SK-N-SH (cell line): ENCODE data around the gene GNPAT. TPM values are rescaled to one million over a fixed set of nuclear protein-coding genes. Genes with fewer than 3 reads are reported as not detected.

Experiments
- CTCF ChIA-PET: fragments of 300-600, 350-600 bp; formaldehyde crosslinking; extraction: SDS; loops from one replicate; lab custom pipeline; 2021; lab: Yijun Ruan, JAX
- POLR2A ChIA-PET: fragments of 350-600 bp; sonication (Branson Sonifier 250); formaldehyde crosslinking; extraction: SDS; loops from one replicate; lab custom pipeline; 2020; ENCODE audit warnings: antibody characterized with exemption, inconsistent platforms; lab: Yijun Ruan, JAX
- DNase-seq: peaks from one replicate; pipeline ENCODE4 v3.0.0; 2012
- H2AFZ ChIP-seq: fragments of 200-600 bp; sonication (generic); 2 replicates; pipeline ENCODE4 v1.8.1; 2016; ENCODE audit warnings: antibody characterized with exemption, mild to moderate bottlenecking, low read depth
- H3F3A ChIP-seq: fragments of 200-600 bp; sonication (generic); replicated peaks from 2 replicates; pipeline ENCODE3; 2016; ENCODE audit warnings: antibody characterized with exemption, mild to moderate bottlenecking; ENCODE audit not compliant: insufficient read depth
- H3K27ac ChIP-seq, 2 experiments: fragments of 200-500 bp in 1 of 2; fragments of 200-600 bp in 1 of 2; sonication (Bioruptor generic) in 1 of 2; sonication (generic), shearing (Covaris generic) in 1 of 2; 2 replicates each; pipeline versions ENCODE4 v1.5.1 to v1.6.1; 2014 to 2016; ENCODE audit warnings: low read depth in 2 of 2, inconsistent platforms in 1 of 2, low read length in 1 of 2, mild to moderate bottlenecking in 1 of 2, mixed read lengths in 1 of 2
- H3K27me3 ChIP-seq: fragments of 200-600 bp; sonication (generic), shearing (Covaris generic); 2 replicates; pipeline ENCODE4 v1.6.1; 2016; ENCODE audit warnings: mixed run types; ENCODE audit not compliant: insufficient read depth
- H3K36me3 ChIP-seq, 2 experiments: fragments of 200-500 bp in 1 of 2; fragments of 200-600 bp in 1 of 2; sonication (Bioruptor generic) in 1 of 2; sonication (generic) in 1 of 2; replicated peaks in 1 of 2; 2 replicates each; pipeline versions ENCODE3 to v1.5.1; 2014 to 2016; ENCODE audit warnings: low read length in 1 of 2, mild to moderate bottlenecking in 1 of 2; ENCODE audit not compliant: insufficient read depth in 2 of 2, control insufficient read depth in 1 of 2
- H3K4me1 ChIP-seq, 2 experiments: fragments of 200-500 bp in 1 of 2; fragments of 200-600 bp in 1 of 2; sonication (Bioruptor generic) in 1 of 2; sonication (generic), shearing (Covaris generic) in 1 of 2; 2 replicates each; pipeline versions ENCODE4 v1.5.1 to v1.6.1; 2014 to 2016; ENCODE audit warnings: low read depth in 1 of 2, low read length in 1 of 2, mixed run types in 1 of 2; ENCODE audit not compliant: insufficient read depth in 2 of 2, control insufficient read depth in 1 of 2
- H3K4me2 ChIP-seq: fragments of 200-600 bp; sonication (generic), shearing (Covaris generic); 2 replicates; pipeline ENCODE4 v1.6.1; 2017; ENCODE audit warnings: mixed run types
- H3K4me3 ChIP-seq, 2 experiments: fragments of 200-500 bp in 1 of 2; fragments of 200-600 bp in 1 of 2; sonication (Bioruptor generic) in 1 of 2; sonication (generic), shearing (Covaris generic) in 1 of 2; 2 replicates each; pipeline versions ENCODE4 v1.5.1 to v1.8.1; 2014 to 2016; ENCODE audit warnings: low read depth in 2 of 2, inconsistent platforms in 1 of 2, low read length in 1 of 2, mild to moderate bottlenecking in 1 of 2, mixed read lengths in 1 of 2, moderate library complexity in 1 of 2
- H3K79me2 ChIP-seq: fragments of 200-600 bp; sonication (generic); 2 replicates; pipeline ENCODE4 v1.8.1; 2017; ENCODE audit warnings: mild to moderate bottlenecking; ENCODE audit not compliant: insufficient read depth
- H3K9ac ChIP-seq: fragments of 200-600 bp; sonication (generic); 2 replicates; pipeline ENCODE4 v1.6.1; 2017; ENCODE audit warnings: mixed run types
- H3K9me2 ChIP-seq: fragments of 200-600 bp; sonication (generic); 2 replicates; pipeline ENCODE4 v1.6.1; 2017; ENCODE audit warnings: mixed run types
- H3K9me3 ChIP-seq: fragments of 200-600 bp; sonication (generic); 2 replicates; pipeline ENCODE4 v1.6.1; 2017; ENCODE audit warnings: mixed run types, mild to moderate bottlenecking, moderate library complexity
- H4K20me1 ChIP-seq: fragments of 200-600 bp; sonication (generic); 2 replicates; pipeline ENCODE4 v1.6.1; 2017; ENCODE audit warnings: mild to moderate bottlenecking, mixed run types; ENCODE audit not compliant: insufficient read depth
- CHD2 ChIP-seq: fragments of 150-350 bp; IDR thresholded peaks from 2 replicates; pipeline ENCODE4 v1.6.1; 2018; ENCODE audit warnings: low read length; ENCODE audit not compliant: partially characterized antibody
- CTCF ChIP-seq: fragments of 200-600 bp; sonication (generic); IDR thresholded peaks from 2 replicates; pipeline ENCODE4 v1.6.1; 2017; ENCODE audit warnings: antibody characterized with exemption, mild to moderate bottlenecking, moderate library complexity
- EP300 ChIP-seq, 2 experiments: IDR thresholded peaks; 2 replicates each; pipeline versions ENCODE4 v1.4.0 to v1.6.1; 2012; ENCODE audit warnings: borderline replicate concordance in 1 of 2, low read depth in 1 of 2, low read length in 1 of 2
- EZH2phosphoT487 ChIP-seq: fragments of 200-600 bp; sonication (generic); IDR thresholded peaks from 2 replicates; pipeline ENCODE4 v1.6.1; 2017; ENCODE audit warnings: low read depth, mixed run types, mild to moderate bottlenecking, antibody characterized with exemption, moderate library complexity, borderline replicate concordance
- FOSL2 ChIP-seq: IDR thresholded peaks from 2 replicates; pipeline ENCODE4 v1.4.0; 2012; ENCODE audit warnings: low read depth, mild to moderate bottlenecking, moderate library complexity, borderline replicate concordance
- FOXJ3 ChIP-seq: sonication (generic); formaldehyde crosslinking; IDR thresholded peaks from 2 replicates; pipeline ENCODE4 v1.5.1; 2020; ENCODE audit warnings: mild to moderate bottlenecking, missing genetic modification reagents
- FOXM1 ChIP-seq: IDR thresholded peaks from 2 replicates; pipeline ENCODE4 v1.4.0; 2012; ENCODE audit warnings: low read depth, mild to moderate bottlenecking
- GATA2 ChIP-seq: sonication (generic); formaldehyde crosslinking; IDR thresholded peaks from 2 replicates; pipeline ENCODE4 v1.5.0; 2020; ENCODE audit warnings: mild to moderate bottlenecking, missing genetic modification reagents
- MXI1 ChIP-seq: IDR thresholded peaks from 2 replicates; pipeline ENCODE4 v1.6.1; 2012; ENCODE audit warnings: mild to moderate bottlenecking, low read depth, low read length, improper control_type of control experiment
- NFIC ChIP-seq: IDR thresholded peaks from 2 replicates; pipeline ENCODE4 v1.4.0; 2012; ENCODE audit warnings: borderline replicate concordance
- PBX3 ChIP-seq: IDR thresholded peaks from 2 replicates; pipeline ENCODE4; 2012
- RAD21 ChIP-seq: IDR thresholded peaks from 2 replicates; pipeline ENCODE4 v1.6.1; 2012; ENCODE audit warnings: mild to moderate bottlenecking, low read length
- RXRA ChIP-seq: IDR thresholded peaks from 2 replicates; pipeline ENCODE4 v1.4.0; 2012; ENCODE audit warnings: low read depth, mild to moderate bottlenecking, borderline replicate concordance
- SIN3A ChIP-seq: IDR thresholded peaks from 2 replicates; pipeline ENCODE4 v1.6.1; 2012; ENCODE audit warnings: low read depth, mild to moderate bottlenecking, low read length, moderate library complexity, borderline replicate concordance
- YY1 ChIP-seq: IDR thresholded peaks from 2 replicates; pipeline ENCODE4 v1.4.0; 2012; ENCODE audit warnings: low read depth, mild to moderate bottlenecking
- WGBS: methylation state at CpG from one replicate; pipeline ENCODE4 v1.1.6; 2017; ENCODE audit warnings: low lambda C conversion rate; 5-methylcytosine and 5-hydroxymethylcytosine counted together
- polyA plus RNA-seq, 3 experiments: library from polyadenylated mRNA; depleted of rRNA; stranded (reverse); fragments of >200 nt; gene quantifications; 2 replicates each; pipeline ENCODE4 v1.2.3, GENCODE V29; 2012
- TF ChIP-seq, protein P1 (sequence below): fragments of 150-350 bp; IDR thresholded peaks from 2 replicates; pipeline ENCODE4 v1.6.1; 2017; ENCODE audit warnings: antibody characterized with exemption, low read length, low read depth, borderline replicate concordance
- TF ChIP-seq, protein P2 (sequence below): IDR thresholded peaks from 2 replicates; pipeline ENCODE4 v1.4.0; 2012; ENCODE audit warnings: low read depth

GNPAT gene
- polyA plus RNA-seq, 1 of the 3 experiments (the other 2 are of a cell fraction): 14.7 TPM

DNA sequence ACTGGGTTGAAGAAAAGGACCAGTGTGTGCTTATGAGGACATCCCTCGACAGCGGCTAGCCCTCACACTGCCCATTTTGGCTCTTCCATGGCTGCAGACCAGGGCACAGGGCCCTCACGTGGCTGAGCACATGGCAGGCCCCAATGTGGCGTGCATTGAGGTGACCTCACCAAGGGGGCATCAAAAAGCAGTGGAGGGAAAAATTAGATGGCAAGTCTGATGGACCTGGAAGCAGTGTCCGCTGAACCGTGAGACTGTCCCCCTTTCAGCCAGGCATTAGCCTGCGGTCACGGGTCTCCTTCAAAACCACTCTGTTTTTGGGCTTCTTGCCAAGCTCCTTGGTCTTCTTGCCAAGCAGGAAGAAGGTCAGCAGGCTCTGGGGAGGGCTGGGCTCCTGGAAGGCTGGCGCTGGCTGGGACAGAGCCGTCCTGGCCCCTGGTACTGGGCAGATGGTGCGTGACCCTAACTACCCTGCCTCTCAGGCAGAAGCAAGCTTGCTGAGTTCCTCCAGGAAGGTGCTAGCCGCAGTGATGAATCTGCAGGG is 48.3 kb upstream of the GNPAT start:
- H3K27ac ChIP-seq: no peak overlapping the region
- no peaks in the 10 kb centered on the region for H4K20me1 ChIP-seq
- no peaks in the 10 kb centered on the region for H3K36me3 ChIP-seq
- WGBS: 36% methylated on average over 11 of the region's 12 CpGs
- H3K9me3 ChIP-seq: no peaks in the 10 kb centered on the region
- H3K9me2 ChIP-seq: no peaks in the 10 kb centered on the region
- H3F3A ChIP-seq: no peaks in the 10 kb centered on the region
- H2AFZ ChIP-seq: no peak overlapping the region
- no peaks in the 10 kb centered on the region for H3K27me3 ChIP-seq
- H3K4me3 ChIP-seq: no peak overlapping the region
- no peaks in the 10 kb centered on the region for H3K79me2 ChIP-seq
- H3K4me1 ChIP-seq: peaks cover 0 to 6% of the 10 kb centered on the region in 2 experiments; a peak in 1 of 4 replicates
- POLR2A ChIA-PET: no interaction called here
- no peak for TF ChIP-seq GATA2 (CRISPR knock-in tag)
- peak; percentile 37; the same call in 1 of the 2 replicates for TF ChIP-seq NFIC
- H3K4me2 ChIP-seq: no peak overlapping the region
- CTCF ChIA-PET: interaction anchor here (0.8 to 5.4 kb wide), 3 partner anchors 18 to 30 kb away, joined by 4 to 19 read pairs (median 6); no protein-coding TSS in a partner anchor
- no peak overlapping the region for H3K9ac ChIP-seq
- DNase-seq: peak; percentile 46

DNA sequence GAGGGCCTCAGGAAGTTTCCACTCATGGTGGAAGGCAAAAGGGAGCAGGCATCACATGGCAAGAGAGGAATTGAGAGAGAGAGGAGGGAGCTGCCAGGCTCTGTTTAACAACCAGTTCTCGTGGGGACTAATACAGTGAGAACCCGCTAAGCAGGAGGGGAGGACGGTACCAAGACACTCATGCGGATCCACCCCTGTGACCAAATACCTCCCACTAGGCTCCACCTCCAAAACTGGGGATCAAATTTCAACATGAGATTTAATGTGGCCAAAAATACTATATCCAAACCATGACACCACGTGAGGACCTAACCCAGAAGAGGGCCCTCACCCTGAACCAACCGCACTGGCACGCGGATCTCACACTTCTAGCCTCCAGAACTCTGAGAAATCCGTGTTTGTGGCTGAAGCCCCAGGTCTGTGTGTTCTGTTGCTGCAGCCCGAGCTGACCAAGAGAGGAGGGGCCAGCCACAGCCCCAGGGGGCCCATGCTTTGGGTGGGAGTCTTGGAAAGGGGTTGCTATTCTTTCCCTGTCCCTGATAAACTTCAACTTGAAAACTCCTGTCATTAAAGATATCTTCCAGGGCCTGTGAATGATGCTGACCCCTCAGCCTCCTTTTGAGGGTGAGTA is 47.2 kb upstream of the GNPAT start:
- no peaks in the 10 kb centered on the region for H4K20me1 ChIP-seq
- H3K9ac ChIP-seq: no peak overlapping the region
- H3K9me3 ChIP-seq: no peaks in the 10 kb centered on the region
- no peaks in the 10 kb centered on the region for H3K27me3 ChIP-seq
- H3K79me2 ChIP-seq: no peaks in the 10 kb centered on the region
- no peak overlapping the region for H2AFZ ChIP-seq
- ChIA-PET POLR2A (no interaction called here), CTCF (interaction anchor here (0.6 to 1.4 kb wide), 2 partner anchors 17 to 244 kb away, joined by 3 to 6 read pairs; no protein-coding TSS in a partner anchor)
- no peak overlapping the region for H3K4me3 ChIP-seq
- no peak overlapping the region for H3K27ac ChIP-seq
- no peaks in the 10 kb centered on the region for H3F3A ChIP-seq
- peaks cover 0 to 6% of the 10 kb centered on the region in 2 experiments; a peak in 1 of 4 replicates for H3K4me1 ChIP-seq
- TF ChIP-seq EP300 (IDR thresholded peaks at IDR 0.05; ENCODE audit: borderline replicate concordance in 1 of 2, low read depth in 1 of 2, low read length in 1 of 2): no peak
- TF ChIP-seq SIN3A: no peak
- TF ChIP-seq FOXM1: no peak
- no peak for DNase-seq
- 74% methylated on average over 8 of the region's 10 CpGs for WGBS
- H3K9me2 ChIP-seq: no peaks in the 10 kb centered on the region
- no peaks in the 10 kb centered on the region for H3K36me3 ChIP-seq
- H3K4me2 ChIP-seq: no peak overlapping the region

DNA sequence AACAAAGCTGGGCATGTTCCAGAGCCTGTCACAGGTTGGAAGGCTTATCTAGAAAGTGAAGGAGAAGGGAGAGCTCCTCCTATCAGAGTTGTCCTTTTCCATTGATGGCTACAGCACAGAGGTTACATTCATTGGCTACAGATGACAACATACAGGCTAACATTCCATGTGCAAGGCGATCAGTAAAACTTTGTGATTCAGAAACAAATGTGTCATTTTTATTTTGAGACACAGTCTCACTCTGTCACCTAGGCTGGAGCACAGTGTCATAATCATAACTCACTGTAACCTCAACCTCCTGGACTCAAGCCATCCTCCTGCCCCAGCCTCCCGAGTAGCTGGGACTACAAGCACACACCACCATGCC is 46.6 kb upstream of the GNPAT start:
- Histone ChIP-seq H3K27ac (no peak overlapping the region), H4K20me1 (no peaks in the 10 kb centered on the region)
- no peak for TF ChIP-seq RXRA
- TF ChIP-seq CHD2: no peak
- TF ChIP-seq FOSL2: no peak
- TF ChIP-seq EZH2phosphoT487: no peak
- TF ChIP-seq YY1: no peak
- TF ChIP-seq, protein P1, sequence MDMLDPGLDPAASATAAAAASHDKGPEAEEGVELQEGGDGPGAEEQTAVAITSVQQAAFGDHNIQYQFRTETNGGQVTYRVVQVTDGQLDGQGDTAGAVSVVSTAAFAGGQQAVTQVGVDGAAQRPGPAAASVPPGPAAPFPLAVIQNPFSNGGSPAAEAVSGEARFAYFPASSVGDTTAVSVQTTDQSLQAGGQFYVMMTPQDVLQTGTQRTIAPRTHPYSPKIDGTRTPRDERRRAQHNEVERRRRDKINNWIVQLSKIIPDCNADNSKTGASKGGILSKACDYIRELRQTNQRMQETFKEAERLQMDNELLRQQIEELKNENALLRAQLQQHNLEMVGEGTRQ: no peak
- TF ChIP-seq RAD21: no peak
- TF ChIP-seq FOXJ3 (CRISPR knock-in tag): no peak
- TF ChIP-seq, protein P2, sequence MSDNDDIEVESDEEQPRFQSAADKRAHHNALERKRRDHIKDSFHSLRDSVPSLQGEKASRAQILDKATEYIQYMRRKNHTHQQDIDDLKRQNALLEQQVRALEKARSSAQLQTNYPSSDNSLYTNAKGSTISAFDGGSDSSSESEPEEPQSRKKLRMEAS: no peak
- no peak for TF ChIP-seq PBX3
- TF ChIP-seq MXI1: no peak
- TF ChIP-seq CTCF: no peak
- TF ChIP-seq, all 33 proteins: peak for 0
- CTCF ChIA-PET: interaction anchor here (0.6 to 1.4 kb wide), 3 partner anchors 12 to 245 kb away, joined by 3 to 6 read pairs (median 3); no protein-coding TSS in a partner anchor
- no peaks in the 10 kb centered on the region for H3K79me2 ChIP-seq
- POLR2A ChIA-PET: no interaction called here
- no peaks in the 10 kb centered on the region for H3K9me2 ChIP-seq
- DNase-seq: no peak
- H3K4me2 ChIP-seq: no peak overlapping the region
- H3K4me3 ChIP-seq: no peak overlapping the region
- no peaks in the 10 kb centered on the region for H3K36me3 ChIP-seq
- WGBS: 41% methylated on average over 2 of the region's 2 CpGs
- H3K9ac ChIP-seq: no peak overlapping the region
- peaks cover 0 to 6% of the 10 kb centered on the region in 2 experiments; a peak in 1 of 4 replicates for H3K4me1 ChIP-seq
- H2AFZ ChIP-seq: no peak overlapping the region
- H3F3A ChIP-seq: no peaks in the 10 kb centered on the region
- no peaks in the 10 kb centered on the region for H3K9me3 ChIP-seq
- H3K27me3 ChIP-seq: no peaks in the 10 kb centered on the region
